Activated B cell treated with CpG ODN at 0.5 μM for 24 hours (primary cell): ENCODE results near the gene DNAJC1. TPM values are rescaled to one million over a fixed set of nuclear protein-coding genes. Genes with fewer than 3 reads are reported as not detected.
"Not testable (repeated sequence)": the region's sequence is repeated elsewhere in the genome, so short reads cannot be mapped to it uniquely, and the experiment has no call there.

Source experiments
- ATAC-seq: fragments of 200-7000 bp; cut with Tn5 transposase; one replicate; pipeline ENCODE4 v1.10.0; 2021; ENCODE audit warnings: low read depth, mild to moderate bottlenecking, moderate library complexity
- CTCF ChIA-PET: fragments of 350-600 bp; sonication (Branson Sonifier 250); formaldehyde crosslinking; loops from one replicate; lab custom pipeline; 2021; ENCODE audit warnings: antibody characterized with exemption; lab: Charles Lee
- POLR2A ChIA-PET: fragments of 350-600 bp; sonication (Branson Sonifier 250); formaldehyde crosslinking; loops from one replicate; lab custom pipeline; 2021; ENCODE audit warnings: antibody characterized with exemption; lab: Charles Lee
- DNase-seq: peaks from one replicate; pipeline ENCODE4 v3.0.0; 2022
- H3K27ac Mint-ChIP-seq: one replicate; pipeline ENCODE4 v1.8.0; 2020; ENCODE audit warnings: mixed read lengths
- H3K27me3 Mint-ChIP-seq: one replicate; pipeline ENCODE4 v1.8.0; 2021; ENCODE audit warnings: mixed read lengths
- H3K36me3 Mint-ChIP-seq: one replicate; pipeline ENCODE4 v1.8.0; 2021; ENCODE audit warnings: low read depth, mixed read lengths
- H3K4me1 Mint-ChIP-seq: one replicate; pipeline ENCODE4 v1.8.0; 2021; ENCODE audit warnings: mixed read lengths
- H3K4me3 Mint-ChIP-seq: one replicate; pipeline ENCODE4 v1.8.0; 2020; ENCODE audit warnings: mild to moderate bottlenecking, mixed read lengths
- H3K9me3 Mint-ChIP-seq: one replicate; pipeline ENCODE4 v1.8.0; 2020; ENCODE audit warnings: mixed read lengths
- CTCF ChIP-seq: fragments of 200-600 bp; IDR thresholded peaks from one replicate; pipeline ENCODE4 v1.8.0; 2022; ENCODE audit warnings: antibody characterized with exemption, mild to moderate bottlenecking
- intact Hi-C: fragments of 100-400 bp; cut with micrococcal nuclease; formaldehyde crosslinking; loops from one replicate; pipeline ENCODE4 v1.15.1; 2024
- total RNA-seq: library from RNA; stranded (reverse); gene quantifications from 2 replicates; pipeline ENCODE4 v1.2.3, GENCODE V29; 2022

The DNAJC1 gene
- total RNA-seq, 1 donor from 2014 or later = 10.9 TPM

- Mint-ChIP-seq H3K9me3 (no peaks in the 10 kb centered on the region), H3K4me3 (no peak overlapping the region), H3K36me3 (peaks cover 52% of the 10 kb centered on the region), H3K27me3 (no peaks in the 10 kb centered on the region), H3K4me1 (peaks cover 4% of the 10 kb centered on the region), H3K27ac (no peak overlapping the region)
- no peak for TF ChIP-seq CTCF
- DNase-seq (no peak), ATAC-seq (no peak)
- intact Hi-C loops = no loop called here
- ChIA-PET POLR2A (interaction anchor here (0.6 kb wide), 1 partner anchor 1613 kb away, joined by 6 read pairs; no protein-coding TSS in a partner anchor), CTCF (no interaction called here)
Measured at GRCh38 chr10:21722209-21722608, 281.3 kb downstream of the DNAJC1 start.

- ChIA-PET POLR2A (no interaction called here), CTCF (no interaction called here)
- TF ChIP-seq CTCF = no peak
- H3K4me3 Mint-ChIP-seq = no peak overlapping the region
- no peaks in the 10 kb centered on the region for H3K9me3 Mint-ChIP-seq
- intact Hi-C loops = no loop called here
- peaks cover 4% of the 10 kb centered on the region for H3K4me1 Mint-ChIP-seq
- no peaks in the 10 kb centered on the region for H3K27me3 Mint-ChIP-seq
- peaks cover 44% of the 10 kb centered on the region for H3K36me3 Mint-ChIP-seq
- DNase-seq = no peak
- no peak for ATAC-seq
- H3K27ac Mint-ChIP-seq = no peak overlapping the region
Measured at GRCh38 chr10:21721000-21721665, 282.4 kb downstream of the DNAJC1 start.

- H3K9me3 Mint-ChIP-seq = no peaks in the 10 kb centered on the region
- TF ChIP-seq CTCF = no peak
- H3K27ac Mint-ChIP-seq = no peak overlapping the region
- no peaks in the 10 kb centered on the region for H3K27me3 Mint-ChIP-seq
- peaks cover 52% of the 10 kb centered on the region for H3K36me3 Mint-ChIP-seq
- DNase-seq (no peak), ATAC-seq (no peak)
- ChIA-PET CTCF (no interaction called here), POLR2A (no interaction called here)
- no peak overlapping the region for H3K4me3 Mint-ChIP-seq
- intact Hi-C loops = no loop called here
- peaks cover 4% of the 10 kb centered on the region for H3K4me1 Mint-ChIP-seq
Measured at GRCh38 chr10:21720090-21720489, 283.4 kb downstream of the DNAJC1 start.

GRCh38 chr10:21719502-21719901 lies 284.0 kb downstream of the DNAJC1 start:
- ChIA-PET CTCF (no interaction called here), POLR2A (no interaction called here)
- intact Hi-C loops = no loop called here
- Mint-ChIP-seq H3K27ac (no peak overlapping the region), H3K27me3 (no peaks in the 10 kb centered on the region), H3K4me3 (no peak overlapping the region), H3K9me3 (no peaks in the 10 kb centered on the region), H3K4me1 (peaks cover 4% of the 10 kb centered on the region), H3K36me3 (peaks cover 53% of the 10 kb centered on the region)
- ATAC-seq = no peak
- TF ChIP-seq CTCF = no peak
- DNase-seq = no peak

GRCh38 chr10:21717437-21718054 lies 286.0 kb downstream of the DNAJC1 start:
- H3K4me1 Mint-ChIP-seq, intact Hi-C loops, H3K27ac Mint-ChIP-seq, CTCF ChIA-PET, ATAC-seq, H3K27me3 Mint-ChIP-seq, DNase-seq, H3K4me3 Mint-ChIP-seq, H3K9me3 Mint-ChIP-seq, POLR2A ChIA-PET: not testable (repeated sequence)
- peaks cover 57% of the 10 kb centered on the region for H3K36me3 Mint-ChIP-seq
